ENCODE measurements around the gene HGS. TPM values are rescaled to one million over a fixed set of nuclear protein-coding genes. Genes with fewer than 3 reads are reported as not detected.

HGS gene
- total RNA-seq = 27.7 TPM

DNA sequence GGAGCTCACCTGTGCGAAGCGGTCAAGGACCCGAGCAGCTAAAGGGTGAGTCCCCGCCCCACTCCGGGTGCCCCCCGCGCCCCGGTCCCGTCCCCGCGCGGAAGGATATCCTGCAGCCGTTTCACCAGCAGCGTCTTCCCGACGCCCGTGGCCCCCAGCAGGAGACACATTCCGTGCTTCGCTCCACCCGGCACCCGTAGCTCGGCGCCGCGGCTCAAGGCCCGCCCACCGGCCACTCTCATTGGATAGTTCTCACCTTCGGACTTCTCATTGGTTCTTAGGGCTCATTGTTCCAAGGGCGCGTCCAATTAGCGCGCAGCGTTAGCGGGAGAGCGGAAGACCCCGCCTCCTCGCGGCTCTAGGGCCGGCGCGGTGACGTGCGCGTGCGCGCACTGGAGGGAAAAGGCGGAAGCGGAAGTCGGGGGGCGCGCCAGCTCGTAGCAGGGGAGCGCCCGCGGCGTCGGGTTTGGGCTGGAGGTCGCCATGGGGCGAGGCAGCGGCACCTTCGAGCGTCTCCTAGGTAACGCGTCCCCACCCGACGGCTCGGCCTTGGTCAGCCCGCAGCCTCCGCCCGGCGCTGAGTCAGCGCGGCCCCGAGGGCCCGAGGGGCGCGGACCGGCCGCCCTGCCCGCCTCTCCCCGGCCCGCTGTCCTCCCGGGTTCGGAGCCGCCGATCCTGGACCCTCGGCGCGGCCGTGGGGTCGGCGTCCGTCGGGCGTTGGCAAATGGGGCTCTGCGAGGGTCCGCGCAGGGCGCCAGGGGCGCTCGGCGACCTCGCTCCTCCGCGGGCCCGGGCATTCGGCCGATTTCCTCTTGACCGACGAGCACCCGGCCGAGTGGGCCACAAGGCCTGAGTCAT is at the start of gene HGS, which contains the start of gene ARL16:
Gene HGS, plus strand, starts transcription at position 428 of the 858 bp plus-strand sequence. Its CDS starts 56 bp downstream, at position 484.
Gene ARL16, minus strand, starts transcription at position 214 of the 858 bp plus-strand sequence. Its CDS starts 44 bp downstream, at position 170.
- peak within 1 kb of the TSS; percentile 90 to 94 (median 94) for H3K9ac ChIP-seq (ENCODE audit: low read depth in 1 of 3, low read length in 3 of 3)
- no peaks in the 10 kb centered on the region for H3K27me3 ChIP-seq (ENCODE audit: control insufficient read depth in 3 of 3, insufficient read depth in 3 of 3, low read length in 3 of 3)
- H3K4me3 ChIP-seq (ENCODE audit: low read length in 3 of 3) = peak within 1 kb of the TSS; percentile 89 to 92 (median 89)
- peaks cover 30 to 35% (median 32%) of the 10 kb centered on the region in 3 donors for H3K36me3 ChIP-seq (ENCODE audit: control insufficient read depth in 3 of 3, insufficient read depth in 3 of 3, low read length in 3 of 3)
- no peaks in the 10 kb centered on the region for H3K9me3 ChIP-seq (ENCODE audit: control insufficient read depth in 3 of 3, low read length in 3 of 3)
- peaks cover 26 to 35% (median 29%) of the 10 kb centered on the region in 3 donors for H3K4me1 ChIP-seq (ENCODE audit: control insufficient read depth in 3 of 3, insufficient read depth in 3 of 3, low read length in 3 of 3)
- peak within 1 kb of the TSS; percentile 64 for H3K27ac ChIP-seq (ENCODE audit: low read depth, low read length)

- H3K4me3 ChIP-seq (ENCODE audit: low read length in 3 of 3) = peak overlapping the region; percentile 82 to 99 (median 92)
- H3K36me3 ChIP-seq (ENCODE audit: control insufficient read depth in 3 of 3, insufficient read depth in 3 of 3, low read length in 3 of 3) = peaks cover 2 to 4% (median 3%) of the 10 kb centered on the region in 3 donors
- H3K27ac ChIP-seq (ENCODE audit: low read depth, low read length) = peak overlapping the region; percentile 94
- H3K4me1 ChIP-seq (ENCODE audit: control insufficient read depth in 3 of 3, insufficient read depth in 3 of 3, low read length in 3 of 3) = peaks cover 14 to 25% (median 23%) of the 10 kb centered on the region in 3 donors
- H3K9me3 ChIP-seq (ENCODE audit: control insufficient read depth in 3 of 3, low read length in 3 of 3) = no peaks in the 10 kb centered on the region
- no peaks in the 10 kb centered on the region for H3K27me3 ChIP-seq (ENCODE audit: control insufficient read depth in 3 of 3, insufficient read depth in 3 of 3, low read length in 3 of 3)
- H3K9ac ChIP-seq (ENCODE audit: low read depth in 1 of 3, low read length in 3 of 3) = peak overlapping the region in 2 of 3 donors; percentile 97 to 98
Measured at GRCh38 chr17:81635431-81635830, 48.4 kb upstream of the HGS start.

GRCh38 chr17:81635973-81636504 is 47.8 kb upstream of the HGS start:
- Histone ChIP-seq H3K9ac (ENCODE audit: low read depth in 1 of 3, low read length in 3 of 3) (peak overlapping the region; percentile 95 to 98 (median 97)), H3K4me1 (ENCODE audit: control insufficient read depth in 3 of 3, insufficient read depth in 3 of 3, low read length in 3 of 3) (peaks cover 14 to 22% (median 22%) of the 10 kb centered on the region in 3 donors), H3K36me3 (ENCODE audit: control insufficient read depth in 3 of 3, insufficient read depth in 3 of 3, low read length in 3 of 3) (peaks cover 2 to 4% (median 3%) of the 10 kb centered on the region in 3 donors), H3K4me3 (ENCODE audit: low read length in 3 of 3) (peak overlapping the region; percentile 82 to 99 (median 92)), H3K27me3 (ENCODE audit: control insufficient read depth in 3 of 3, insufficient read depth in 3 of 3, low read length in 3 of 3) (no peaks in the 10 kb centered on the region), H3K9me3 (ENCODE audit: control insufficient read depth in 3 of 3, low read length in 3 of 3) (no peaks in the 10 kb centered on the region), H3K27ac (ENCODE audit: low read depth, low read length) (peak overlapping the region; percentile 94)

- Histone ChIP-seq H3K9ac (ENCODE audit: low read depth in 1 of 3, low read length in 3 of 3) (peak within 1 kb of the TSS; percentile 95 to 98 (median 97)), H3K27ac (ENCODE audit: low read depth, low read length) (peak within 1 kb of the TSS; percentile 94), H3K27me3 (ENCODE audit: control insufficient read depth in 3 of 3, insufficient read depth in 3 of 3, low read length in 3 of 3) (no peaks in the 10 kb centered on the region), H3K4me3 (ENCODE audit: low read length in 3 of 3) (peak within 1 kb of the TSS; percentile 82 to 99 (median 92)), H3K9me3 (ENCODE audit: control insufficient read depth in 3 of 3, low read length in 3 of 3) (no peaks in the 10 kb centered on the region), H3K36me3 (ENCODE audit: control insufficient read depth in 3 of 3, insufficient read depth in 3 of 3, low read length in 3 of 3) (peaks cover 0 to 4% (median 3%) of the 10 kb centered on the region in 3 donors), H3K4me1 (ENCODE audit: control insufficient read depth in 3 of 3, insufficient read depth in 3 of 3, low read length in 3 of 3) (peaks cover 14 to 22% (median 22%) of the 10 kb centered on the region in 3 donors)
Measured at GRCh38 chr17:81636505-81637288, 47.1 kb upstream of the HGS start, which contains the start of the genes NPLOC4 and TSPAN10. NPLOC4 (minus strand) TSS chr17:81637112; CDS start chr17:81636930, 182 bp downstream. TSPAN10 (plus strand) TSS chr17:81637196; CDS start chr17:81642413, 5,217 bp downstream.

- H3K27ac ChIP-seq (ENCODE audit: low read depth, low read length) = no peak overlapping the region
- H3K9ac ChIP-seq (ENCODE audit: low read depth in 1 of 3, low read length in 3 of 3) = no peak overlapping the region
- no peak overlapping the region for H3K4me3 ChIP-seq (ENCODE audit: low read length in 3 of 3)
- no peaks in the 10 kb centered on the region for H3K27me3 ChIP-seq (ENCODE audit: control insufficient read depth in 3 of 3, insufficient read depth in 3 of 3, low read length in 3 of 3)
- H3K4me1 ChIP-seq (ENCODE audit: control insufficient read depth in 3 of 3, insufficient read depth in 3 of 3, low read length in 3 of 3) = peaks cover 14 to 22% (median 22%) of the 10 kb centered on the region in 3 donors
- no peaks in the 10 kb centered on the region for H3K9me3 ChIP-seq (ENCODE audit: control insufficient read depth in 3 of 3, low read length in 3 of 3)
- H3K36me3 ChIP-seq (ENCODE audit: control insufficient read depth in 3 of 3, insufficient read depth in 3 of 3, low read length in 3 of 3) = no peaks in the 10 kb centered on the region
Measured at GRCh38 chr17:81638683-81639082, 45.1 kb upstream of the HGS start.

DNA sequence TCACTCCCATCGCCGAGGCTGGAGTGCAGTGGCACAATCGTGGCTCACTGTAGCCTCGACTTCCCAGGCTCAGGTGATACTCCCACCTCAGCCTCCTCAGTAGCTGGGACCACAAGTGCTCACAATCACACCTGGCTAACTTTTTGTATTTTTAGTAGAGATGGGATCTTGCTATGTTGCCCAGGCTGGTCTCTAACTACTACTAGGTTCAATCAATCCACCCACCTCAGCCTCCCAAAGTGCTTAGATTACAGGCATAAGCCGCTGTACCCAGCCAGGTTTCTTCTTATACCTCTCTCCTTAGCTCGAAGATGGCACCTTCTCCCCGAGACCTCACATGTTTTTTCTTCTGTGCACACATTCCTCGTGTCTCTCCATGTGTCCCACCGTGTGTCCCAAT is 43.8 kb upstream of the HGS start:
- H3K9ac ChIP-seq (ENCODE audit: low read depth in 1 of 3, low read length in 3 of 3) = no peak overlapping the region
- no peaks in the 10 kb centered on the region for H3K9me3 ChIP-seq (ENCODE audit: control insufficient read depth in 3 of 3, low read length in 3 of 3)
- H3K4me3 ChIP-seq (ENCODE audit: low read length in 3 of 3) = no peak overlapping the region
- H3K27me3 ChIP-seq (ENCODE audit: control insufficient read depth in 3 of 3, insufficient read depth in 3 of 3, low read length in 3 of 3) = no peaks in the 10 kb centered on the region
- no peaks in the 10 kb centered on the region for H3K36me3 ChIP-seq (ENCODE audit: control insufficient read depth in 3 of 3, insufficient read depth in 3 of 3, low read length in 3 of 3)
- peaks cover 13 to 16% (median 14%) of the 10 kb centered on the region in 3 donors for H3K4me1 ChIP-seq (ENCODE audit: control insufficient read depth in 3 of 3, insufficient read depth in 3 of 3, low read length in 3 of 3)
- H3K27ac ChIP-seq (ENCODE audit: low read depth, low read length) = no peak overlapping the region

DNA sequence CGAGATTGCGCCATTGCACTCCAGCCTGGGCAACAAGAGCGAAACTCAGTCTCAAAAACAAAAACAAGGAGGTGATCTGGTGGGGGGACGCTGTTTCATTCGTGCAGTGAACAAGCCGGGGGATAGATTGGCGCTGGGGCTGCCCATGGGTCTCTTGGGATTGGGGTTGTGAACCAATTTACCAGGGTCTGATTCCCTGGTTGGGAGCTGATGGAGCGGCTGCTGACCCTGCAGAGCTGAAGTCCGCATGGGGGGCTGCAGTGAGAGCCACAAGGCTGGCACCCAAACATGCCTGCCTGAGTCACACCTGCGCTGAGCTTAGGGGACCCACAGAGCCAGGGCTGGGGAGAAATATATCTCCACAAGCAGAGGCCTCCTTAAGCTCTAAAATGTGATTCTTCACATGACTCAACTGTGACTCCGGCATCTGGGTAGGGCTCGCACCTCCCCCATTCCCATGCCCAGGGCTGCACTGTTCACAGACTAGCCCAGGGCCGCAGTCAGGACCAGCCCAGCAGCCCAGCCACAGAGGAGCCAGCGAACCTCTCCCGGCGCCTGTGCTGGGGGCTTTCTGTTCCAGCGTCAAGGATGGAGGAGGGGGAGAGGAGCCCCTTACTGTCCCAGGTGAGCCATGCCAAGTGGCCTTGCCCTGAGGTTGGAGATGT is 41.9 kb upstream of the HGS start:
- Histone ChIP-seq H3K9me3 (ENCODE audit: control insufficient read depth in 3 of 3, low read length in 3 of 3) (no peaks in the 10 kb centered on the region), H3K27me3 (ENCODE audit: control insufficient read depth in 3 of 3, insufficient read depth in 3 of 3, low read length in 3 of 3) (peaks cover 2 to 5% (median 3%) of the 10 kb centered on the region in 3 donors), H3K36me3 (ENCODE audit: control insufficient read depth in 3 of 3, insufficient read depth in 3 of 3, low read length in 3 of 3) (no peaks in the 10 kb centered on the region), H3K4me1 (ENCODE audit: control insufficient read depth in 3 of 3, insufficient read depth in 3 of 3, low read length in 3 of 3) (peaks cover 0 to 3% (median 2%) of the 10 kb centered on the region in 3 donors), H3K4me3 (ENCODE audit: low read length in 3 of 3) (no peak overlapping the region), H3K9ac (ENCODE audit: low read depth in 1 of 3, low read length in 3 of 3) (no peak overlapping the region), H3K27ac (ENCODE audit: low read depth, low read length) (no peak overlapping the region)

- no peaks in the 10 kb centered on the region for H3K4me1 ChIP-seq (ENCODE audit: control insufficient read depth in 3 of 3, insufficient read depth in 3 of 3, low read length in 3 of 3)
Measured at GRCh38 chr17:81644496-81644895, 39.3 kb upstream of the HGS start.

More at GRCh38 chr17:81644496-81644895, 39.3 kb upstream of the HGS start:
- peaks cover 0 to 4% (median 0%) of the 10 kb centered on the region in 3 donors for H3K9me3 ChIP-seq (ENCODE audit: control insufficient read depth in 3 of 3, low read length in 3 of 3)
- H3K9ac ChIP-seq (ENCODE audit: low read depth in 1 of 3, low read length in 3 of 3) = no peak overlapping the region
- H3K27ac ChIP-seq (ENCODE audit: low read depth, low read length) = no peak overlapping the region
- H3K36me3 ChIP-seq (ENCODE audit: control insufficient read depth in 3 of 3, insufficient read depth in 3 of 3, low read length in 3 of 3) = no peaks in the 10 kb centered on the region
- no peak overlapping the region for H3K4me3 ChIP-seq (ENCODE audit: low read length in 3 of 3)
- H3K27me3 ChIP-seq (ENCODE audit: control insufficient read depth in 3 of 3, insufficient read depth in 3 of 3, low read length in 3 of 3) = peaks cover 19 to 21% (median 20%) of the 10 kb centered on the region in 3 donors

Measured in skeletal muscle tissue (tissue), 4 donors.